Measurements from ENCODE around the gene NXNL1. TPM values are rescaled to one million over a fixed set of nuclear protein-coding genes. Genes with fewer than 3 reads are reported as not detected.

The NXNL1 gene
- total and polyA plus RNA-seq, 9 donors = not detected

Other genes with a start within 250 kb of the NXNL1 start
- 21.0 TPM for gene USE1, start 245.6 kb downstream of the NXNL1 start, total RNA-seq
- gene USE1, start 245.6 kb downstream of the NXNL1 start, polyA plus RNA-seq (ENCODE audit: insufficient read depth in 1 of 8, insufficient read length in 8 of 8, low replicate concordance in 1 of 8) = 10 to 100 TPM; 25.1 to 36.0 (median 29.3) TPM
- 3.1 TPM for gene OCEL1, start 234.7 kb downstream of the NXNL1 start, total RNA-seq
- 10 to 100 TPM in 1 of 8 donors, 1 to 10 TPM in 7; 6.7 to 14.2 (median 9.4) TPM for gene OCEL1, start 234.7 kb downstream of the NXNL1 start, polyA plus RNA-seq (ENCODE audit: insufficient read depth in 1 of 8, insufficient read length in 8 of 8, low replicate concordance in 1 of 8)
- gene NR2F6, start 215.0 kb downstream of the NXNL1 start, total RNA-seq = 32.4 TPM
- gene NR2F6, start 215.0 kb downstream of the NXNL1 start, polyA plus RNA-seq (ENCODE audit: insufficient read depth in 1 of 8, insufficient read length in 8 of 8, low replicate concordance in 1 of 8) = 10 to 100 TPM; 26.5 to 37.9 (median 30.8) TPM
- gene USHBP1, start 196.2 kb downstream of the NXNL1 start, total RNA-seq = 5.2 TPM
- gene USHBP1, start 196.2 kb downstream of the NXNL1 start, polyA plus RNA-seq (ENCODE audit: insufficient read depth in 1 of 8, insufficient read length in 8 of 8, low replicate concordance in 1 of 8) = 1 to 10 TPM; 5.4 to 8.8 (median 6.5) TPM
- 85.8 TPM for gene BABAM1, start 193.5 kb downstream of the NXNL1 start, total RNA-seq
- 10 to 100 TPM; 81.3 to 97.9 (median 92.8) TPM for gene BABAM1, start 193.5 kb downstream of the NXNL1 start, polyA plus RNA-seq (ENCODE audit: insufficient read depth in 1 of 8, insufficient read length in 8 of 8, low replicate concordance in 1 of 8)
- 0.44 TPM for gene ANKLE1, start 179.0 kb downstream of the NXNL1 start, total RNA-seq
- gene ANKLE1, start 179.0 kb downstream of the NXNL1 start, polyA plus RNA-seq (ENCODE audit: insufficient read depth in 1 of 8, insufficient read length in 8 of 8, low replicate concordance in 1 of 8) = 1 to 10 TPM in 5 of 8 donors, under 1 TPM in 3; 0.70 to 1.5 (median 1.2) TPM
- 6.1 TPM for gene ABHD8, start 157.5 kb downstream of the NXNL1 start, total RNA-seq
- gene ABHD8, start 157.5 kb downstream of the NXNL1 start, polyA plus RNA-seq (ENCODE audit: insufficient read depth in 1 of 8, insufficient read length in 8 of 8, low replicate concordance in 1 of 8) = 10 to 100 TPM in 1 of 8 donors, 1 to 10 TPM in 7; 7.5 to 10.1 (median 8.4) TPM
- gene MRPL34, start 155.1 kb downstream of the NXNL1 start, total RNA-seq = 28.3 TPM
- gene MRPL34, start 155.1 kb downstream of the NXNL1 start, polyA plus RNA-seq (ENCODE audit: insufficient read depth in 1 of 8, insufficient read length in 8 of 8, low replicate concordance in 1 of 8) = 10 to 100 TPM; 25.0 to 43.0 (median 36.4) TPM
- gene DDA1, start 151.4 kb downstream of the NXNL1 start, total RNA-seq = 18.6 TPM
- 10 to 100 TPM; 32.5 to 42.2 (median 36.8) TPM for gene DDA1, start 151.4 kb downstream of the NXNL1 start, polyA plus RNA-seq (ENCODE audit: insufficient read depth in 1 of 8, insufficient read length in 8 of 8, low replicate concordance in 1 of 8)
- 3.9 TPM for gene ANO8, start 126.1 kb downstream of the NXNL1 start, total RNA-seq
- gene ANO8, start 126.1 kb downstream of the NXNL1 start, polyA plus RNA-seq (ENCODE audit: insufficient read depth in 1 of 8, insufficient read length in 8 of 8, low replicate concordance in 1 of 8) = 1 to 10 TPM; 4.3 to 8.3 (median 6.9) TPM
- gene GTPBP3, start 123.4 kb downstream of the NXNL1 start, total RNA-seq = 7.6 TPM
- gene GTPBP3, start 123.4 kb downstream of the NXNL1 start, polyA plus RNA-seq (ENCODE audit: insufficient read depth in 1 of 8, insufficient read length in 8 of 8, low replicate concordance in 1 of 8) = 10 to 100 TPM in 5 of 8 donors, 1 to 10 TPM in 3; 9.2 to 16.3 (median 13.2) TPM
- 23.1 TPM for gene PLVAP, start 83.6 kb downstream of the NXNL1 start, total RNA-seq
- 10 to 100 TPM; 43.2 to 70.0 (median 62.8) TPM for gene PLVAP, start 83.6 kb downstream of the NXNL1 start, polyA plus RNA-seq (ENCODE audit: insufficient read depth in 1 of 8, insufficient read length in 8 of 8, low replicate concordance in 1 of 8)
- gene CCDC194, start 66.7 kb downstream of the NXNL1 start, total RNA-seq = not detected
- not detected for gene CCDC194, start 66.7 kb downstream of the NXNL1 start, polyA plus RNA-seq (ENCODE audit: insufficient read depth in 1 of 8, insufficient read length in 8 of 8, low replicate concordance in 1 of 8)
- gene BST2, start 55.3 kb downstream of the NXNL1 start, total RNA-seq = 4.7 TPM
- gene BST2, start 55.3 kb downstream of the NXNL1 start, polyA plus RNA-seq (ENCODE audit: insufficient read depth in 1 of 8, insufficient read length in 8 of 8, low replicate concordance in 1 of 8) = 1 to 10 TPM; 5.9 to 9.3 (median 6.3) TPM
- 32.9 TPM for gene MVB12A, start 40.9 kb downstream of the NXNL1 start, total RNA-seq
- 10 to 100 TPM; 29.5 to 44.3 (median 33.2) TPM for gene MVB12A, start 40.9 kb downstream of the NXNL1 start, polyA plus RNA-seq (ENCODE audit: insufficient read depth in 1 of 8, insufficient read length in 8 of 8, low replicate concordance in 1 of 8)
- 1.0 TPM for gene TMEM221, start 12.3 kb downstream of the NXNL1 start, total RNA-seq
- 1 to 10 TPM; 1.0 to 1.8 (median 1.2) TPM for gene TMEM221, start 12.3 kb downstream of the NXNL1 start, polyA plus RNA-seq (ENCODE audit: insufficient read depth in 1 of 8, insufficient read length in 8 of 8, low replicate concordance in 1 of 8)
- gene SLC27A1, start 9.6 kb upstream of the NXNL1 start, total RNA-seq = 11.6 TPM
- gene SLC27A1, start 9.6 kb upstream of the NXNL1 start, polyA plus RNA-seq (ENCODE audit: insufficient read depth in 1 of 8, insufficient read length in 8 of 8, low replicate concordance in 1 of 8) = 10 to 100 TPM; 11.8 to 20.7 (median 16.9) TPM
- gene PGLS, start 50.7 kb upstream of the NXNL1 start, total RNA-seq = 46.5 TPM
- 10 to 100 TPM; 46.9 to 70.5 (median 54.0) TPM for gene PGLS, start 50.7 kb upstream of the NXNL1 start, polyA plus RNA-seq (ENCODE audit: insufficient read depth in 1 of 8, insufficient read length in 8 of 8, low replicate concordance in 1 of 8)
- 42.1 TPM for gene COLGALT1, start 94.7 kb upstream of the NXNL1 start, total RNA-seq
- 10 to 100 TPM; 68.3 to 97.0 (median 77.4) TPM for gene COLGALT1, start 94.7 kb upstream of the NXNL1 start, polyA plus RNA-seq (ENCODE audit: insufficient read depth in 1 of 8, insufficient read length in 8 of 8, low replicate concordance in 1 of 8)
- 0.09 TPM for gene UNC13A, start 227.4 kb upstream of the NXNL1 start, total RNA-seq
- gene UNC13A, start 227.4 kb upstream of the NXNL1 start, polyA plus RNA-seq (ENCODE audit: insufficient read depth in 1 of 8, insufficient read length in 8 of 8, low replicate concordance in 1 of 8) = under 1 TPM; 0.05 to 0.27 (median 0.10) TPM

Measured in muscle of leg (tissue), 9 donors.